HL-60 (cell line): ENCODE results near the gene GABRR2.

Experiments used
- DNase-seq, 2 experiments: peaks; one replicate each; pipeline ENCODE4 v3.0.0-alpha.2; 2010 to 2020; ENCODE audit warnings: low read depth in 1 of 2, low spot score in 1 of 2
- H3K27ac ChIP-seq: fragments of 250-450 bp; sonication (Bioruptor Pico); replicated peaks from 2 replicates; pipeline ENCODE4 v1.5.1; 2020; ENCODE audit warnings: mild to moderate bottlenecking, moderate library complexity
- H3K27me3 ChIP-seq: fragments of 250-450 bp; sonication (Bioruptor Pico); 2 replicates; pipeline ENCODE4 v1.5.1; 2021; ENCODE audit warnings: mild to moderate bottlenecking, moderate library complexity; ENCODE audit not compliant: insufficient read depth, poor library complexity, severe bottlenecking
- H3K4me3 ChIP-seq: replicated peaks from 2 replicates; pipeline ENCODE4 v1.5.1; 2011; ENCODE audit warnings: mild to moderate bottlenecking, control low read depth, low read length; ENCODE audit not compliant: insufficient read depth
- GABPA ChIP-seq: IDR thresholded peaks from 2 replicates; pipeline ENCODE4 v1.6.1; 2012; ENCODE audit warnings: low read depth
- POLR2AphosphoS5 ChIP-seq: IDR thresholded peaks from 2 replicates; pipeline ENCODE4 v1.6.1; 2012; ENCODE audit warnings: low read depth
- SPI1 ChIP-seq: IDR thresholded peaks from 2 replicates; pipeline ENCODE4 v1.6.1; 2012; ENCODE audit warnings: low read depth, mild to moderate bottlenecking, borderline replicate concordance
- TF ChIP-seq, protein P1 (sequence below): IDR thresholded peaks from 2 replicates; pipeline ENCODE4 v1.6.1; 2012; ENCODE audit warnings: low read depth; ENCODE audit not compliant: insufficient replicate concordance
- TF ChIP-seq, protein P2 (sequence below): IDR thresholded peaks from one replicate; pipeline ENCODE4 v1.5.1; 2011; ENCODE audit warnings: low read length, control low read depth, inconsistent platforms; ENCODE audit not compliant: insufficient read depth

Gene GABRR2

DNA sequence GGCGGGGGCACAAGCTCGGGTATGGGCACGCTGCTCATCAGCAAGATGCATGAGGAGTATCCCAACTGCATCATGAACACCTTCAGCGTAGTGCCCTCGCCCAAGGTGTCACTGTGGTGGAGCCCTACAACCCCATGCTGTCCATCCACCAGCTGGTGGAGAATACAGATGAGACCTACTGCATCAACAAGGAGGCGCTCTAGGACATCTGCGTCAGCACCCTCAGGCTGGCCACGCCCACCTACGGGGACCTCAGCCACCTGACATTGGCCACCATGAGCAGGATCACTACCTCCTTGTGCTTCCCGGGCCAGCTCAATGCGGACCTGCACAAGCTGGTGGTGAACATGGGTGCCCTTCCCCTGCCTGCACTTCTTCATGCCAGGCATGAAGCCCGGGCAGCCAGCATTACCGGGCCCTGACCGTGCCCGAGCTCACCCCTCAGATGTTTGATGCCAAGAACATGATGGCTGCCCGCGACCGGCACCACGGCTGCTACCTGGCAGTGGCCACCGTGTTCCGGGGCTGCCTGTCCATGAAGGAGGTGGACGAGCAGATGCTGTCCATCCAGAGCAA is 12.8 kb downstream of the GABRR2 start:
- Histone ChIP-seq H3K27me3 (no peaks in the 10 kb centered on the region), H3K27ac (no peak overlapping the region), H3K4me3 (no peak overlapping the region)
- DNase-seq, result no peak
- TF ChIP-seq, protein P1, sequence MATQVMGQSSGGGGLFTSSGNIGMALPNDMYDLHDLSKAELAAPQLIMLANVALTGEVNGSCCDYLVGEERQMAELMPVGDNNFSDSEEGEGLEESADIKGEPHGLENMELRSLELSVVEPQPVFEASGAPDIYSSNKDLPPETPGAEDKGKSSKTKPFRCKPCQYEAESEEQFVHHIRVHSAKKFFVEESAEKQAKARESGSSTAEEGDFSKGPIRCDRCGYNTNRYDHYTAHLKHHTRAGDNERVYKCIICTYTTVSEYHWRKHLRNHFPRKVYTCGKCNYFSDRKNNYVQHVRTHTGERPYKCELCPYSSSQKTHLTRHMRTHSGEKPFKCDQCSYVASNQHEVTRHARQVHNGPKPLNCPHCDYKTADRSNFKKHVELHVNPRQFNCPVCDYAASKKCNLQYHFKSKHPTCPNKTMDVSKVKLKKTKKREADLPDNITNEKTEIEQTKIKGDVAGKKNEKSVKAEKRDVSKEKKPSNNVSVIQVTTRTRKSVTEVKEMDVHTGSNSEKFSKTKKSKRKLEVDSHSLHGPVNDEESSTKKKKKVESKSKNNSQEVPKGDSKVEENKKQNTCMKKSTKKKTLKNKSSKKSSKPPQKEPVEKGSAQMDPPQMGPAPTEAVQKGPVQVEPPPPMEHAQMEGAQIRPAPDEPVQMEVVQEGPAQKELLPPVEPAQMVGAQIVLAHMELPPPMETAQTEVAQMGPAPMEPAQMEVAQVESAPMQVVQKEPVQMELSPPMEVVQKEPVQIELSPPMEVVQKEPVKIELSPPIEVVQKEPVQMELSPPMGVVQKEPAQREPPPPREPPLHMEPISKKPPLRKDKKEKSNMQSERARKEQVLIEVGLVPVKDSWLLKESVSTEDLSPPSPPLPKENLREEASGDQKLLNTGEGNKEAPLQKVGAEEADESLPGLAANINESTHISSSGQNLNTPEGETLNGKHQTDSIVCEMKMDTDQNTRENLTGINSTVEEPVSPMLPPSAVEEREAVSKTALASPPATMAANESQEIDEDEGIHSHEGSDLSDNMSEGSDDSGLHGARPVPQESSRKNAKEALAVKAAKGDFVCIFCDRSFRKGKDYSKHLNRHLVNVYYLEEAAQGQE, result no peak
- TF ChIP-seq SPI1 (no peak), POLR2AphosphoS5 (no peak), GABPA (no peak)
- TF ChIP-seq, protein P2, sequence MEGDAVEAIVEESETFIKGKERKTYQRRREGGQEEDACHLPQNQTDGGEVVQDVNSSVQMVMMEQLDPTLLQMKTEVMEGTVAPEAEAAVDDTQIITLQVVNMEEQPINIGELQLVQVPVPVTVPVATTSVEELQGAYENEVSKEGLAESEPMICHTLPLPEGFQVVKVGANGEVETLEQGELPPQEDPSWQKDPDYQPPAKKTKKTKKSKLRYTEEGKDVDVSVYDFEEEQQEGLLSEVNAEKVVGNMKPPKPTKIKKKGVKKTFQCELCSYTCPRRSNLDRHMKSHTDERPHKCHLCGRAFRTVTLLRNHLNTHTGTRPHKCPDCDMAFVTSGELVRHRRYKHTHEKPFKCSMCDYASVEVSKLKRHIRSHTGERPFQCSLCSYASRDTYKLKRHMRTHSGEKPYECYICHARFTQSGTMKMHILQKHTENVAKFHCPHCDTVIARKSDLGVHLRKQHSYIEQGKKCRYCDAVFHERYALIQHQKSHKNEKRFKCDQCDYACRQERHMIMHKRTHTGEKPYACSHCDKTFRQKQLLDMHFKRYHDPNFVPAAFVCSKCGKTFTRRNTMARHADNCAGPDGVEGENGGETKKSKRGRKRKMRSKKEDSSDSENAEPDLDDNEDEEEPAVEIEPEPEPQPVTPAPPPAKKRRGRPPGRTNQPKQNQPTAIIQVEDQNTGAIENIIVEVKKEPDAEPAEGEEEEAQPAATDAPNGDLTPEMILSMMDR, result no peak

DNA sequence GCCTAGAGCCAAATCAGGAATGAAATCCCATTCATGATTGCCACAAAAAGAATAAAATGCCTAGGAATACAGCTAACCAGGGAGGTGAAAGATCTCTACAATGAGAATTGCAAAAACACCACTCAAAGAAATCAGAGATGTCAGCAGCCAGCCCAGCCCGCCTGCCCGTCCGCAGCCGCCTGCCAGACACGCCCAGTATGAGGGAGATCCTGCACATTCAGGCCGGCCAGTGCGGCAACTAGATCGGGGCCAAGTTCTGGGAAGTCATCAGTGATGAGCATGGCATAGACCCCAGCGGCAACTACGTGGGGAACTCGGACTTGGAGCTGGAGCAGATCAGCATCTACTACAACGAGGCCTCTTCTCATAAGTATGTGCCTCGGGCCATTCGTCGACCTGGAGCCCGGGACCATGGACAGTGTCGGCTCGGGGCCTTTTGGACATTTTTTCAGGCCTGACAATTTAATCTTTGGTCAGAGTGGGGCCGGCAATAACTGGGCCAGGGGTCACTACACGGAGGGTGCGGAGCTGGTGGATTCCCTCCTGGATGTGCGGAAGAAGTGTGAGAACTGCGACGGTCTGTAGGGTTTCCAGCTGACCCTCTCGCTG is 13.4 kb downstream of the GABRR2 start:
- H3K4me3 ChIP-seq, result no peak overlapping the region
- DNase-seq, result no peak
- TF ChIP-seq, protein P1, result peak; percentile 66
- TF ChIP-seq GABPA (no peak), POLR2AphosphoS5 (no peak), SPI1 (no peak)
- TF ChIP-seq, protein P2, result no peak

DNA sequence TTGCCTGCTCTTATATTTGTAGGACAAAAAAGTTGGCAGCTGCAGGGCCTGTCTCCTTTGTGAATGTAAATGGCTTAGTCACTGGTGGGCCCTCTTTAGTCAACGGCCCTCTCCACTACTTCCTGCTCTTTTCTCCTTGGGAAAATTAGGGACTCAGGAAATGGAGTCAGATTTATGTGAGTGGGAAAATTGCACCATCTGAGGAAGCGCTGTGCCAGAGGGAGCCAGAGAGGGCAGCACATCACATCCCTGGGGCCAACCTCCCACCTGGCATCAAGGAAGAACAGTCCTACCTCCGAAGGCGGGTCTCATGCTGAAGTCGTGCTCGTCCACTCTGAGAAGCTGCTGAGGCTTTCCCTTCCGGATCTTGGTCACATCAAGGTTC is 15.6 kb downstream of the GABRR2 start:
- Histone ChIP-seq H3K4me3 (no peak overlapping the region), H3K27me3 (no peaks in the 10 kb centered on the region), H3K27ac (no peak overlapping the region)
- DNase-seq, result no peak
- TF ChIP-seq, protein P1, result no peak
- TF ChIP-seq SPI1 (no peak), POLR2AphosphoS5 (no peak), GABPA (no peak)
- TF ChIP-seq, protein P2, result no peak

More for the DNA sequence above, 13.4 kb downstream of the GABRR2 start:
- no peaks in the 10 kb centered on the region for H3K27me3 ChIP-seq
- no peak overlapping the region for H3K27ac ChIP-seq
